ENCODE data around the gene IL4. TPM values are rescaled to one million over a fixed set of nuclear protein-coding genes. Genes with fewer than 3 reads are reported as not detected.

The IL4 gene
- total and polyA plus RNA-seq, 9 of the 15 experiments (the other 6 are each of a cell fraction or from before 2014, with no cell fraction given), result 0.22 to 0.62 TPM; not detected in 7

DNA sequence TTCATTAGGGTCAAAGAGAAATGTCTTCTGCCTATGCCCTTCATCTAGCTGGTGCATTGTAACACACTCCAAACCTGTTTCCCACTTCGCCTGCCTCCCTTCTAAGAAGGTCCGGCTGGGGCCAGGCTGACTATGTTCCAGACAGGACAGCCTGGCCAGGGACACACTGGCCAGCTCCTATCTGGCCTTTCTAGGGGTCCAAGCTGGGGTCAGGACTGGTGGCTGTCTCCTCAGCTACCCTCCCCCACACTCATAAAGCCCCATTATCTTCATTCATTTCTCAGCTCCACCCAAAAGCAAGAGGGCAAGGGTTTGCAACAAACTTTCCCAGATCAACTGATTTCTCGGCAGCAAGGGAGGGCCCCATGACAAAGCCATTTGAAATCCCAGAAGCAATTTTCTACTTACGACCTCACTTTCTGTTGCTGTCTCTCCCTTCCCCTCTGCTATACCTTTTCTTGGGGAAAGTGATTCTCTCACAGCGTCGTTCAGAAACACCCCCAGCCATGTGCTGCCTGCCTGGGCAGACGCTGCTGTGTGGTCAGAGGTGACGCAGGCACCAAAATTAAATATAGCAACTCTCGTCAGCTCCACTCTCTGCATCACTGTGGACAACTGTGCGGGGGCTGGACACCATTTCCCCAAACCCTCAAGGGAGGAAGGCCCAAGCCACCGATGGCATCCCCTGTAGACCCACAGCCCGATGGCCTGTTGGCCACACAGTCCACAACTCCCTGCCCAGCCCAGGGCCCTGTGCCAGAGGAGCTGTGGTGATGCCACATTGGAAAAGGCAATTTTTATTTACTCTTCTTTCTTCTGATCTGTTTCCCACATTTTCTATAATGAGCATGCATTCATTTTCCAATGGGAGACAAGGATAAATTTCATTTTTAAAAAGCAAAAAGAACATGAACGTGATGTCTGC, 9.8 kb upstream of the IL4 start (continued):
- TF ChIP-seq, protein P1, sequence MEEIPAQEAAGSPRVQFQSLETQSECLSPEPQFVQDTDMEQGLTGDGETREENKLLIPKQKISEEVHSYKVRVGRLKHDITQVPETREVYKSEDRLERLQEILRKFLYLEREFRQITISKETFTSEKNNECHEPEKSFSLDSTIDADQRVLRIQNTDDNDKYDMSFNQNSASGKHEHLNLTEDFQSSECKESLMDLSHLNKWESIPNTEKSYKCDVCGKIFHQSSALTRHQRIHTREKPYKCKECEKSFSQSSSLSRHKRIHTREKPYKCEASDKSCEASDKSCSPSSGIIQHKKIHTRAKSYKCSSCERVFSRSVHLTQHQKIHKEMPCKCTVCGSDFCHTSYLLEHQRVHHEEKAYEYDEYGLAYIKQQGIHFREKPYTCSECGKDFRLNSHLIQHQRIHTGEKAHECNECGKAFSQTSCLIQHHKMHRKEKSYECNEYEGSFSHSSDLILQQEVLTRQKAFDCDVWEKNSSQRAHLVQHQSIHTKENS (CRISPR knock-in tag; IDR thresholded peaks at IDR 0.05), result no peak
- no peak for TF ChIP-seq XRCC5 (IDR thresholded peaks at IDR 0.05; ENCODE audit: low read depth, low read length)
- no peak for TF ChIP-seq ZNF239 (CRISPR knock-in tag; IDR thresholded peaks at IDR 0.05)
- no peak for TF ChIP-seq TSC22D4 (tag; IDR thresholded peaks at IDR 0.05)
- TF ChIP-seq MAFK (IDR thresholded peaks at IDR 0.05; ENCODE audit: low read length), result no peak
- TF ChIP-seq MAFF (IDR thresholded peaks at IDR 0.05; ENCODE audit: low read length), result peak; percentile 18; the same call in 1 of the 2 replicates
- TF ChIP-seq, protein P2, sequence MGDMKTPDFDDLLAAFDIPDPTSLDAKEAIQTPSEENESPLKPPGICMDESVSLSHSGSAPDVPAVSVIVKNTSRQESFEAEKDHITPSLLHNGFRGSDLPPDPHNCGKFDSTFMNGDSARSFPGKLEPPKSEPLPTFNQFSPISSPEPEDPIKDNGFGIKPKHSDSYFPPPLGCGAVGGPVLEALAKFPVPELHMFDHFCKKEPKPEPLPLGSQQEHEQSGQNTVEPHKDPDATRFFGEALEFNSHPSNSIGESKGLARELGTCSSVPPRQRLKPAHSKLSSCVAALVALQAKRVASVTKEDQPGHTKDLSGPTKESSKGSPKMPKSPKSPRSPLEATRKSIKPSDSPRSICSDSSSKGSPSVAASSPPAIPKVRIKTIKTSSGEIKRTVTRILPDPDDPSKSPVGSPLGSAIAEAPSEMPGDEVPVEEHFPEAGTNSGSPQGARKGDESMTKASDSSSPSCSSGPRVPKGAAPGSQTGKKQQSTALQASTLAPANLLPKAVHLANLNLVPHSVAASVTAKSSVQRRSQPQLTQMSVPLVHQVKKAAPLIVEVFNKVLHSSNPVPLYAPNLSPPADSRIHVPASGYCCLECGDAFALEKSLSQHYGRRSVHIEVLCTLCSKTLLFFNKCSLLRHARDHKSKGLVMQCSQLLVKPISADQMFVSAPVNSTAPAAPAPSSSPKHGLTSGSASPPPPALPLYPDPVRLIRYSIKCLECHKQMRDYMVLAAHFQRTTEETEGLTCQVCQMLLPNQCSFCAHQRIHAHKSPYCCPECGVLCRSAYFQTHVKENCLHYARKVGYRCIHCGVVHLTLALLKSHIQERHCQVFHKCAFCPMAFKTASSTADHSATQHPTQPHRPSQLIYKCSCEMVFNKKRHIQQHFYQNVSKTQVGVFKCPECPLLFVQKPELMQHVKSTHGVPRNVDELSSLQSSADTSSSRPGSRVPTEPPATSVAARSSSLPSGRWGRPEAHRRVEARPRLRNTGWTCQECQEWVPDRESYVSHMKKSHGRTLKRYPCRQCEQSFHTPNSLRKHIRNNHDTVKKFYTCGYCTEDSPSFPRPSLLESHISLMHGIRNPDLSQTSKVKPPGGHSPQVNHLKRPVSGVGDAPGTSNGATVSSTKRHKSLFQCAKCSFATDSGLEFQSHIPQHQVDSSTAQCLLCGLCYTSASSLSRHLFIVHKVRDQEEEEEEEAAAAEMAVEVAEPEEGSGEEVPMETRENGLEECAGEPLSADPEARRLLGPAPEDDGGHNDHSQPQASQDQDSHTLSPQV (IDR thresholded peaks at IDR 0.05), result peak; percentile 96
- no peak for TF ChIP-seq SP1 (CRISPR knock-in tag; IDR thresholded peaks at IDR 0.05)
- peak; percentile 71 for TF ChIP-seq DPF2 (IDR thresholded peaks at IDR 0.05)
- no peak for TF ChIP-seq FOXM1 (IDR thresholded peaks at IDR 0.05; ENCODE audit: low read depth)
- TF ChIP-seq FOXM1 (CRISPR knock-in tag; IDR thresholded peaks at IDR 0.05; ENCODE audit: low read depth), result no peak
- no peak for TF ChIP-seq POLR2A (conservative IDR thresholded peaks at IDR 0.05)
- TF ChIP-seq, protein P3, sequence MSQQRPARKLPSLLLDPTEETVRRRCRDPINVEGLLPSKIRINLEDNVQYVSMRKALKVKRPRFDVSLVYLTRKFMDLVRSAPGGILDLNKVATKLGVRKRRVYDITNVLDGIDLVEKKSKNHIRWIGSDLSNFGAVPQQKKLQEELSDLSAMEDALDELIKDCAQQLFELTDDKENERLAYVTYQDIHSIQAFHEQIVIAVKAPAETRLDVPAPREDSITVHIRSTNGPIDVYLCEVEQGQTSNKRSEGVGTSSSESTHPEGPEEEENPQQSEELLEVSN (IDR thresholded peaks at IDR 0.05; ENCODE audit: borderline replicate concordance in 1 of 2, extremely low read depth in 1 of 2, insufficient read depth in 1 of 2, insufficient read length in 1 of 2, low read depth in 1 of 2, low read length in 1 of 2, poor library complexity in 1 of 2, severe bottlenecking in 1 of 2), result peak; percentile 60 to 92
- TF ChIP-seq, protein P4, sequence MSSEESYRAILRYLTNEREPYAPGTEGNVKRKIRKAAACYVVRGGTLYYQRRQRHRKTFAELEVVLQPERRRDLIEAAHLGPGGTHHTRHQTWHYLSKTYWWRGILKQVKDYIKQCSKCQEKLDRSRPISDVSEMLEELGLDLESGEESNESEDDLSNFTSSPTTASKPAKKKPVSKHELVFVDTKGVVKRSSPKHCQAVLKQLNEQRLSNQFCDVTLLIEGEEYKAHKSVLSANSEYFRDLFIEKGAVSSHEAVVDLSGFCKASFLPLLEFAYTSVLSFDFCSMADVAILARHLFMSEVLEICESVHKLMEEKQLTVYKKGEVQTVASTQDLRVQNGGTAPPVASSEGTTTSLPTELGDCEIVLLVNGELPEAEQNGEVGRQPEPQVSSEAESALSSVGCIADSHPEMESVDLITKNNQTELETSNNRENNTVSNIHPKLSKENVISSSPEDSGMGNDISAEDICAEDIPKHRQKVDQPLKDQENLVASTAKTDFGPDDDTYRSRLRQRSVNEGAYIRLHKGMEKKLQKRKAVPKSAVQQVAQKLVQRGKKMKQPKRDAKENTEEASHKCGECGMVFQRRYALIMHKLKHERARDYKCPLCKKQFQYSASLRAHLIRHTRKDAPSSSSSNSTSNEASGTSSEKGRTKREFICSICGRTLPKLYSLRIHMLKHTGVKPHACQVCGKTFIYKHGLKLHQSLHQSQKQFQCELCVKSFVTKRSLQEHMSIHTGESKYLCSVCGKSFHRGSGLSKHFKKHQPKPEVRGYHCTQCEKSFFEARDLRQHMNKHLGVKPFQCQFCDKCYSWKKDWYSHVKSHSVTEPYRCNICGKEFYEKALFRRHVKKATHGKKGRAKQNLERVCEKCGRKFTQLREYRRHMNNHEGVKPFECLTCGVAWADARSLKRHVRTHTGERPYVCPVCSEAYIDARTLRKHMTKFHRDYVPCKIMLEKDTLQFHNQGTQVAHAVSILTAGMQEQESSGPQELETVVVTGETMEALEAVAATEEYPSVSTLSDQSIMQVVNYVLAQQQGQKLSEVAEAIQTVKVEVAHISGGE (CRISPR knock-in tag; IDR thresholded peaks at IDR 0.05), result peak in 1 of 3 experiments; percentile 81; a peak in 2 of 6 replicates

Measured in K562 (cell line).